ENCODE results near the gene FGFR4. TPM values are rescaled to one million over a fixed set of nuclear protein-coding genes. Genes with fewer than 3 reads are reported as not detected.
"Not testable (repeated sequence)": the region's sequence is repeated elsewhere in the genome, so short reads cannot be mapped to it uniquely, and the experiment has no call there.

FGFR4 gene
- 0.33 TPM for polyA plus RNA-seq (2012; ENCODE audit: low read depth, missing spikeins)

DNA sequence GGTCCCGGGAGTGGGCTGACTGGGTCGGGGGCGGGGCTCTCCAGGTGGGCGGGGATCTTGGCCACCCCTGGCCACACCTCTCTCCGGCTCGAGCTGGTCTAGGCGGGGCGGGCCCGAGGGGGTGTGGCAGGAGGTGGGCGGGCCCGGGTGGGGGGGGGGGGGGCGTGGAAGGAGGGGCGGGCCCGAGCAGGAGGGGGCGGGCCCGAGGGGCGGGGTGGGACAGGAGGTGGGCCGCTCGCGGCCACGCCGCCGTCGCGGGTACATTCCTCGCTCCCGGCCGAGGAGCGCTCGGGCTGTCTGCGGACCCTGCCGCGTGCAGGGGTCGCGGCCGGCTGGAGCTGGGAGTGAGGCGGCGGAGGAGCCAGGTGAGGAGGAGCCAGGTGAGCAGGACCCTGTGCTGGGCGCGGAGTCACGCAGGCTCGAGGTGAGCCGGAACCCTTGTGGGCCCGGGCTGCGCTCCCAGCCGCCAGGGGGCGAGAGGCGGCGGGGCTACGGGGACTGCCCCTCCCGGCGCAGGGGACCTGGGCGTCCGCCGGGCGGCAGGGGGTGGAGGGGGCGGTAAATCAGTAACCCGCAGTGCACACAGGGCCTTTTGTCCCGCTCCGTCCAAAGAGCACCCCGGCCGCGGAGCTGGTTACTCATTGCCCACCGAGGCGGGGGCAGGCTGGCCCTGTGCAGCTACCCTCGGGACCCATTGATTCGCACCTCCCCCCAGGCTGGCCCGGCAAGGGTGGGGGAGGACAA is at the start of gene FGFR4:
FGFR4 (plus strand) TSS at position 262 of the 744 bp plus-strand sequence. CDS start 2,688 bp downstream, outside the sequence.
- FAIRE-seq (peak; percentile 82), DNase-seq (ENCODE audit: insufficient read length, low spot score) (peak; percentile 90)
- TF ChIP-seq POU2F2 (IDR thresholded peaks at IDR 0.05; ENCODE audit: low read depth, low read length), result no peak

DNA sequence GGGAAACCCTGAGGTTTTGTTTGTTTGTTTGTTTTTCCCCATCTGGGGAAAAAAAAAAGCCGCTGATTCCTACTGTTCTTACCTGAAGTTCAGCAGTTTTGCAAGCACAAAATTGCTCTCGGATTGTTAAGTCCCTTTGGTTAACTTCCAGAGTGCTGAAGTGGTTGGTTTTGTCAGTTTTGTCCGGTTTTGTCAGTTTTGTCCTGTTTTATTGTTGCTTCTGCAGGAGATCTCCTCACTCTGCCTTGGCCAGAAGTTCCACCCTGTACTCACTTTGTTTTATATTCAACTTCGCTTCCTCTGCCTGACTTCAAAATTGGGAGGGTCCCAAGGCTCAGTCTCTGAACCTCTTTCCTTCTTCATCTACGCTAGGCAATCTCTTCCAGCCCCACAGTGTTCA is 49.8 kb upstream of the FGFR4 start:
- DNase-seq (ENCODE audit: insufficient read length, low spot score) (no peak), FAIRE-seq (no peak)
- TF ChIP-seq TAF1 (IDR thresholded peaks at IDR 0.05; ENCODE audit: low read depth, low read length) (no peak), PAX5 (IDR thresholded peaks at IDR 0.05; ENCODE audit: insufficient read depth, low read length, severe bottlenecking) (no peak), POU2F2 (IDR thresholded peaks at IDR 0.05; ENCODE audit: low read depth, low read length) (no peak), POLR2A (IDR thresholded peaks at IDR 0.05; ENCODE audit: low read depth, low read length) (no peak), POLR2AphosphoS5 (IDR thresholded peaks at IDR 0.05; ENCODE audit: low read depth, low read length) (no peak), SPI1 (IDR thresholded peaks at IDR 0.05; ENCODE audit: low read depth, low read length) (no peak)

DNA sequence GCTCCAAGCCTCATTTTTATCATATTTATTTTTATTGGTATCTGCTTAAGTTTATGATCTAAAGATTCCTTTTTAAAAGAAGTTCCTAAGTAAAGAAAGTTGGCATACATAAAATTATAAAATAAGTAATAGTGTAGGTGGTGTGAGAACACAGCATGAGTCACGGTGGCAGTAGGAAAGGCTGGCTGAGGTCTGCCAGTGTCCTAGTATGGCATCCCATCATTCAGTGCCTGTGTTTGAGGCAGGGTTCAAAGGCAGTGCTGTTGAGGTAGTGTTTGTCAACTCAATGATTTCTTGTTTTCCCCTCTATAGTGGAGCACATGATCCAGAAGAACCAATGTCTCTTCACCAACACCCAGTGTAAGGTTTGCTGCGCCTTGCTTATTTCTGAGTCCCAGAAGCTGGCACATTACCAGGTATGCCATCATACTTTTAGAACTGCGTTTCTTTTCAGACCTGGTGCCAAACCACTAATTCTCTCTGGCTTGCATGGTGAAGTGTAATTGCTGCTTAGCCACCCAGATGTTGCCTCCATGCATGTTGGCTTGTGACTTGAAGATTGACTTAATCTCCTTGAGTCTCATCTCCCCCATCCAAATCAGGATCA is 45.8 kb upstream of the FGFR4 start:
- TF ChIP-seq TAF1 (IDR thresholded peaks at IDR 0.05; ENCODE audit: low read depth, low read length) (no peak), POLR2AphosphoS5 (IDR thresholded peaks at IDR 0.05; ENCODE audit: low read depth, low read length) (no peak), PAX5 (IDR thresholded peaks at IDR 0.05; ENCODE audit: insufficient read depth, low read length, severe bottlenecking) (no peak)
- DNase-seq (ENCODE audit: insufficient read length, low spot score) (no peak), FAIRE-seq (no peak)

DNA sequence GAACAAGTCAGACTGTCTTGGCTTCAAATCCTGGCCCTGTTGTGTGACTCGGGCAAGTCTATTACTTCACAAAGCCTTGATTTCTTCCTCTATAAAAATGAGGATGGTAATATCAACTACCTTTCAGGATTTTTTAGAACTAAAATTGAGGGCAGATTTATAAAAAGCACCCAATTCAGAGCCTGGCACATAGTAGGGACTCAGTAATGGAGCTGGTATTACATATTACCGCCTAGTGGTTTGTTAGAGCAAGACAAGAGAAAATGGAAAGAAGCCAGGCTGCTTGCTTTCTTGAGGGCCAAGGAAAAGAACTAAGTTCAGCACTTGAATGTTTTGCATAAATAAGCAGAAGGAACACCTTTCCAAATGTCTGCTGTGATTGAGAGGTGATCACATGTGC is 44.8 kb upstream of the FGFR4 start:
- no peak for FAIRE-seq
- no peak for DNase-seq (ENCODE audit: insufficient read length, low spot score)
- TF ChIP-seq POU2F2 (IDR thresholded peaks at IDR 0.05; ENCODE audit: low read depth, low read length), result no peak
- no peak for TF ChIP-seq POLR2A (IDR thresholded peaks at IDR 0.05; ENCODE audit: low read depth, low read length)
- no peak for TF ChIP-seq TAF1 (IDR thresholded peaks at IDR 0.05; ENCODE audit: low read depth, low read length)
- no peak for TF ChIP-seq PAX5 (IDR thresholded peaks at IDR 0.05; ENCODE audit: insufficient read depth, low read length, severe bottlenecking)
- TF ChIP-seq POLR2AphosphoS5 (IDR thresholded peaks at IDR 0.05; ENCODE audit: low read depth, low read length), result no peak
- no peak for TF ChIP-seq SPI1 (IDR thresholded peaks at IDR 0.05; ENCODE audit: low read depth, low read length)

DNA sequence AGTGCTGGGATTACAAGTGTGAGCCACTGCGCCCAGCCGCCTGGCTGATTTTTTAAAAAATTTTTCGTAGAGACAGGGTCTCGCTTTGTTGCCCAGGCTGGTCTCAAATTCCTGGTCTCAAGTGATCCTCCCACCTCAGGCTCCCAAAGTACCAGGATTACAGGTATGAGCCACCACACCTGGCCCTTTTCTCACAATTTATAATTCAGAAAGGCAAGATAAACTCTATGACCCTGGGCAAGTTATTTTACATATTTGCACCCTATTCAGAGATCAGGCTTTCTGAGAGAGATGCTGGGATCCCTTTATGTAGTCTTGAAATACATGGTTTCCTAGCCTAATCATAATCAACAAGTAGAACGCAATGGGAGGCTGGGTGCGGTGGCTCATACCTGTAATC is 43.6 kb upstream of the FGFR4 start:
- DNase-seq (ENCODE audit: insufficient read length, low spot score) (no peak), FAIRE-seq (no peak)
- TF ChIP-seq TAF1 (IDR thresholded peaks at IDR 0.05; ENCODE audit: low read depth, low read length) (no peak), POLR2A (IDR thresholded peaks at IDR 0.05; ENCODE audit: low read depth, low read length) (no peak), SPI1 (IDR thresholded peaks at IDR 0.05; ENCODE audit: low read depth, low read length) (no peak), PAX5 (IDR thresholded peaks at IDR 0.05; ENCODE audit: insufficient read depth, low read length, severe bottlenecking) (no peak), POLR2AphosphoS5 (IDR thresholded peaks at IDR 0.05; ENCODE audit: low read depth, low read length) (no peak), POU2F2 (IDR thresholded peaks at IDR 0.05; ENCODE audit: low read depth, low read length) (no peak)

DNA sequence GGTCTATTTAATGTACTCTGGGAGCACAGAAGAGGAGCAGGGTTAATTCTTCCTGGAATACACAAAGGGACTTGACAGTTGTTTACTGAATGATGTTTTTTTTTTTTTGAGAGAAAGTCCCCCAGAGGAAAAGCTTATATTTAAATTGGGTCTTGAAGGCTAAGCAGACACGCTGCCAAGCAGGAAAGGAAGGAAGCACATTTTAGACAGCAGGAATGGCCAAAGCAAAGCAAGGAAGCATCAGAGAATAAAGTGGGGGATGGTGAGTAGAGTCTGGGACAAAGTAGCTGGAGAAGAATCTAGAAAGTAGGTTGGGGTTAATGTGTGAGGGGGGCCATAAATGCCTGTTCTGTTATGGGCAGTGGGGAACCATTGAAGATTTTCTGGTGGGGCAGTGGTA is 42.8 kb upstream of the FGFR4 start:
- no peak for TF ChIP-seq PAX5 (IDR thresholded peaks at IDR 0.05; ENCODE audit: insufficient read depth, low read length, severe bottlenecking)
- no peak for TF ChIP-seq POU2F2 (IDR thresholded peaks at IDR 0.05; ENCODE audit: low read depth, low read length)
- TF ChIP-seq TAF1 (IDR thresholded peaks at IDR 0.05; ENCODE audit: low read depth, low read length), result no peak
- no peak for TF ChIP-seq POLR2A (IDR thresholded peaks at IDR 0.05; ENCODE audit: low read depth, low read length)
- TF ChIP-seq POLR2AphosphoS5 (IDR thresholded peaks at IDR 0.05; ENCODE audit: low read depth, low read length), result no peak
- no peak for TF ChIP-seq SPI1 (IDR thresholded peaks at IDR 0.05; ENCODE audit: low read depth, low read length)
- no peak for DNase-seq (ENCODE audit: insufficient read length, low spot score)
- no peak for FAIRE-seq

DNA sequence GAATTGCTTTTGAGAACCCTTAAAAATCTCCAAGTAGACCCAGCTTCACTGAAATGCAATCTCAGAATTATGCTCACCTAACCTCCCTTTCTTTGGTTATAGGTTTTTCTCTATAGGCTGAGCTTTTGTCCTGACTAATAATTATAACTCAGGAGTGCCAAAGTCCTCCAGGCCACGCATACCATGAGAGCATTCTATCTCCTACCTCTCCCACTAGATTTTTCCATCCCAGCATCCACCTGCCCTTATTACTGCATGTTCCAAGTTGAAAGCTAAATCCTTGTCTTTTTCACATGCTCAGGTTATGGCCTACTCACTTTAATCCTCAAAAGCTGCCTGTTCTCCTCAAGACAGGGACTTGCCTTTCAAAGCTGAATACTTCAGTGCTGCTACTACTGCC is 42.1 kb upstream of the FGFR4 start:
- DNase-seq (ENCODE audit: insufficient read length, low spot score) (no peak), FAIRE-seq (no peak)
- TF ChIP-seq POLR2A (IDR thresholded peaks at IDR 0.05; ENCODE audit: low read depth, low read length), result no peak
- no peak for TF ChIP-seq POLR2AphosphoS5 (IDR thresholded peaks at IDR 0.05; ENCODE audit: low read depth, low read length)
- TF ChIP-seq POU2F2 (IDR thresholded peaks at IDR 0.05; ENCODE audit: low read depth, low read length), result no peak
- no peak for TF ChIP-seq TAF1 (IDR thresholded peaks at IDR 0.05; ENCODE audit: low read depth, low read length)
- TF ChIP-seq PAX5 (IDR thresholded peaks at IDR 0.05; ENCODE audit: insufficient read depth, low read length, severe bottlenecking), result no peak
- TF ChIP-seq SPI1 (IDR thresholded peaks at IDR 0.05; ENCODE audit: low read depth, low read length), result no peak

DNA sequence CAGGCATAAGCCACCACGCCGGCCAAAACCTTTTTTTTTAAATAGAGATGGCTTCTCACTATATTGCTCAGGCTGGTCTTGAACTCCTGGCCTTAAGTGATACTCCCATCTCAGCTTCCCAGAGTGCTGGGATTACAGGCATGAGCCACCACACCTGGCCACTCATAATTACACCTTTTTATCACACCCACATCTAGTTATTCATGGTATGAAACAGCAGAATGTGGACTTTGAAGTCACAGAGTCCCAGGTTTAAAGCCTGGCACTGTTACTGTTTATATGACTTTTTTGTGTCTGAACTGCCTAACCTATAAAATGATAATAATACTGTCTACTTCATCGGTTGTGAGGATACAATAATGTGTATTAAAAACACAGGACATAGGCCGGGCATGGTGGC is 41.1 kb upstream of the FGFR4 start:
- FAIRE-seq (no peak), DNase-seq (ENCODE audit: insufficient read length, low spot score) (no peak)
- TF ChIP-seq POU2F2 (IDR thresholded peaks at IDR 0.05; ENCODE audit: low read depth, low read length) (no peak), POLR2AphosphoS5 (IDR thresholded peaks at IDR 0.05; ENCODE audit: low read depth, low read length) (no peak)

DNA sequence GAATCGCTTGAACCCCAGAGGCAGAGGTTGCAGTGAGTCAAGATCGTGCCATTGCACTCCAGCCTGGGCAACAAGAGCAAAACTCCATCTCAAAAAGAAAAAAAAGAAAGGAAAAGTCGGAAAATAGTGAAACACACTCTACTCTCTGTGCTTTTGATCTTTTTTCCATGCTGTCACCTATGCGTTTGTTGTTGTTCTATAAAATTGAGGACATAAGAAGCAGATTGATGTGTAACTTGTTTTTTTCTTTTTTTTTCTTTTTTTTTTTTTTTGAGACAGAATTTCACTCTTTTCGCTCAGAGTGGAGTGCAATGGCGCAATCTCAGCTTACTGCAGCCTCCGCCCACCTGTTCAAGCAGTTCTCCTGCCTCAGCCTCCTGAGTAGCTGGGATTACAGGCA is 38.2 kb upstream of the FGFR4 start:
- FAIRE-seq; DNase-seq (ENCODE audit: insufficient read length, low spot score): not testable (repeated sequence)

DNA sequence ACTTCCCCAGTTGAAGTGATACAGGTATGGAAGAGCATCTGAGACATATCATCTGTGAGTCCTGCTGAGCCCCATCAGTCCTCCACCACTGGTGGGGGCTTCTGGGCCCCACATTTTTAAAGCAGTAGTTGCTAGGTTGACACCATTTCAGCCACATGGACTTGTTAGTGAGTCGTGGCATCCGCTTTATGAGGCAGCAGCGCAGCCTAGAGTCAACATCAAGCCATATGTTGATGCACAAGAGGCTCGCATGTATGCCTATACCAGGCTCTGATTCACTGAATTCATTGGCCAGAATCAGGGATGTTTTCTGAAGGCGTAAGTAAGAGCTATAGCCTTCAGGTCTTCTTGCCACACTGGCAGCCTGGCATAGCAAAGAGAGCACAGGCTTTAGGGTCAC is 37.4 kb upstream of the FGFR4 start:
- no peak for DNase-seq (ENCODE audit: insufficient read length, low spot score)
- TF ChIP-seq POLR2AphosphoS5 (IDR thresholded peaks at IDR 0.05; ENCODE audit: low read depth, low read length) (no peak), POU2F2 (IDR thresholded peaks at IDR 0.05; ENCODE audit: low read depth, low read length) (no peak), SPI1 (IDR thresholded peaks at IDR 0.05; ENCODE audit: low read depth, low read length) (no peak), PAX5 (IDR thresholded peaks at IDR 0.05; ENCODE audit: insufficient read depth, low read length, severe bottlenecking) (no peak), TAF1 (IDR thresholded peaks at IDR 0.05; ENCODE audit: low read depth, low read length) (no peak), POLR2A (IDR thresholded peaks at IDR 0.05; ENCODE audit: low read depth, low read length) (no peak)
- no peak for FAIRE-seq
